Stimulated activated CD4-positive, alpha-beta T cell treated with anti-CD3 and anti-CD28 coated beads, Interleukin-1b, Interleukin-23, amount 100 ng/mL, for 4 hours (primary cell): ENCODE measurements around the gene MAP2K5.

Experiments
- DNase-seq, 2 donors: peaks; one replicate each; pipeline ENCODE4 v3.0.0-alpha.2; 2020; ENCODE audit warnings: low read depth in 2 of 2

Gene MAP2K5

GRCh38 chr15:67836477-67836876 is 294.0 kb downstream of the MAP2K5 start:
- DNase-seq: no peak

- no peak for DNase-seq
These were observed 294.5 kb downstream of the MAP2K5 start for GRCh38 chr15:67836955-67837354.

- no peak for DNase-seq
These were observed 296.4 kb downstream of the MAP2K5 start for GRCh38 chr15:67838789-67839332.

GRCh38 chr15:67839499-67839928 is 297.0 kb downstream of the MAP2K5 start:
- DNase-seq: no peak

- peak; percentile 92 to 93 for DNase-seq
These were observed 297.6 kb downstream of the MAP2K5 start, which contains the start of gene RNU6-1 for GRCh38 chr15:67839929-67840748. Gene RNU6-1 (minus strand): TSS chr15:67840045.

- no peak for DNase-seq
These were observed 298.4 kb downstream of the MAP2K5 start for GRCh38 chr15:67840749-67841512.

GRCh38 chr15:67841513-67841762 is 298.9 kb downstream of the MAP2K5 start:
- DNase-seq: no peak

- no peak for DNase-seq
These were observed 300.6 kb downstream of the MAP2K5 start for GRCh38 chr15:67843092-67843501.

GRCh38 chr15:67843571-67844387 is 301.3 kb downstream of the MAP2K5 start:
- no peak for DNase-seq

- no peak for DNase-seq
These were observed 303.5 kb downstream of the MAP2K5 start for GRCh38 chr15:67845974-67846373.

- no peak for DNase-seq
These were observed 307.0 kb downstream of the MAP2K5 start for GRCh38 chr15:67849538-67849937.

GRCh38 chr15:67850336-67850735 is 307.8 kb downstream of the MAP2K5 start:
- DNase-seq: no peak

- DNase-seq: no peak
These were observed 308.6 kb downstream of the MAP2K5 start for GRCh38 chr15:67850994-67851571.

GRCh38 chr15:67852418-67852817 is 309.9 kb downstream of the MAP2K5 start:
- no peak for DNase-seq

GRCh38 chr15:67853454-67853853 is 311.0 kb downstream of the MAP2K5 start:
- DNase-seq: no peak

- no peak for DNase-seq
These were observed 311.9 kb downstream of the MAP2K5 start for GRCh38 chr15:67854358-67854757.

GRCh38 chr15:67855842-67856241 is 313.3 kb downstream of the MAP2K5 start:
- no peak for DNase-seq
